GM21447 (cell line): ENCODE data around the gene TOR1B.

Experiments
- ATAC-seq: cut with Tn5 transposase; IDR thresholded peaks from one replicate; pipeline ENCODE4 v1.9.1; 2021; ENCODE audit not compliant: unreplicated experiment

Gene TOR1B

DNA sequence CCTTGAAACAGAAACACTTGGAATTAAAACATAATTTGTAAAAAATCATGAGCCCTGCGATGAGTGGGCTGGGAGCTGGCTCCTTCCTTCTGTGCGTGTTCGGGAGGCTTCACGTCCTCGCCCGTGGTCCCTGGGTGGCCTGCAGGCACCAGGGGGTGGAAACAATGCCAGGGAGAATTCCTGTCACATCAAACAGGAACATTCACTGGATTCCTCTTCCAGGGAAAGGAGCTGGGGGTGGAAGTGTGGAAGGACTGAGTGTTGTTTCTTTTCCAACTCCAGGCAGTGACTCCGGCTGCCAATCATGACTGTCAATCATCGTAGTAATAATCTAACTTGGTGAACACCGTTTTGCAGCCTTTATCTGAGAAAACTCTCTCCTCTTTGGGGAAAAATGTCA, 10.7 kb downstream of the TOR1B start:
- ATAC-seq: no peak

- no peak for ATAC-seq
These were observed 11.6 kb downstream of the TOR1B start for GRCh38 chr9:129814432-129815223.

DNA sequence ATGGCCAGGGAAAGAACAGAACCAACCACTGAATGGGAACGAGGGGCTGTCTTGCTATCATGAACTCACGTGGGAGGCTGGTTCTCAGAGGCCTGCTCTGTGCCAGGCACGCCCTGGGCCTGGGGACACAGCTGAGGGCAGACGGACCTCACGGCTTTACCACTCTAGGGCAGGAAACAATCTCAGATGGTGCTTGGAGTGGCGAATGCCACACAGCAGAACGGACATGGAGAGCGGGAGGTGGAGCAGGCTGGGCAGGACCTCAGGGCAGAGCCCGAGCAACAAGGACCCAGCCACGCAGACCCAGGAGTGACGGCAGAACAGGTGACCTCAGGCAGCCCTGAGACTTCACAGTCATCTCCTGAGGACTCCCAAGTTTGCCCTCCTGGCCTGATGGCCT, 12.3 kb downstream of the TOR1B start:
- ATAC-seq: no peak

DNA sequence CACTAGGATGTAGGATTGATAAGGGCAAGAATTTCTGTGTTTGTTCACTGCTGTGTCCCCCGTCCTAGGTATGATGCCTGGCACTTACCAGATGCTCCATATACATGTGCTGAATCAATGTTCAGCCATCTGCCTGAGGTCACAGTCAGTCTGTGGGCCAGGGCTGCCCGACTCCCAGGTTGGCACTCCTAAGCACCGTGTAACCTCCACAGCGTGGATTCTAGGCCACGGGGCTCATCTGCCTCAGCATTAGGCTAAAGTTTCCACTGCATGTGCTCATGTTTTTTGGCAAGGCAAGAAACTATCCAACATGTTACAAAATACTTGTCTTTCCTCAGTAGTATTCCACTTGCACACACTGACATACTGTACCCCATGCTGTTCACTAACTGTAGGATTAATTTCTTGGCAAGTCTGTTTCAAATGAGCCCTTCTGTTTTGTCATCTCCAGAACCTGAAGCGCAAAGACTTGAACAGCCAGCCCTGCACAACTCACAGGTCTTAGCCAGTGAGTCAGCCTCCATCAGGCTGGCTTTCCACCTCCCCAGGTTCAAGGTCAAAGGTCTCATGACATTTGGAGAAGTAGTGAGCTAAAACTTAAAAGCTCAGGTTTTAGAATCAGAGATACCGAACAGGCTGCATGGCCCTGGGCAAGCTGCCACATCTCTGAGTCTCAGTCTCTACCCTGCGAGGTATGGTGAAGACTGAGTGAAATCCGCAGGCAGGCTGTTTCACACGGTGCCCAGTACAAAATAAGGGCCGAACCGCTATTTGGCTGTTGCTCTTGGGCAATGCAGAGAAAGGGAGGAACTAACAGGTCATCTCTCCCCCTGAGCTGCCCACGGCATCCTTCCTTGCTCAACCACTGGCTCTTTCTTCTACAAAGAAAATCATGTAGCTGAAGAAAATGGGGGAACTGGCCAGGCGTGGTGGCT, 13.8 kb downstream of the TOR1B start:
- no peak for ATAC-seq

DNA sequence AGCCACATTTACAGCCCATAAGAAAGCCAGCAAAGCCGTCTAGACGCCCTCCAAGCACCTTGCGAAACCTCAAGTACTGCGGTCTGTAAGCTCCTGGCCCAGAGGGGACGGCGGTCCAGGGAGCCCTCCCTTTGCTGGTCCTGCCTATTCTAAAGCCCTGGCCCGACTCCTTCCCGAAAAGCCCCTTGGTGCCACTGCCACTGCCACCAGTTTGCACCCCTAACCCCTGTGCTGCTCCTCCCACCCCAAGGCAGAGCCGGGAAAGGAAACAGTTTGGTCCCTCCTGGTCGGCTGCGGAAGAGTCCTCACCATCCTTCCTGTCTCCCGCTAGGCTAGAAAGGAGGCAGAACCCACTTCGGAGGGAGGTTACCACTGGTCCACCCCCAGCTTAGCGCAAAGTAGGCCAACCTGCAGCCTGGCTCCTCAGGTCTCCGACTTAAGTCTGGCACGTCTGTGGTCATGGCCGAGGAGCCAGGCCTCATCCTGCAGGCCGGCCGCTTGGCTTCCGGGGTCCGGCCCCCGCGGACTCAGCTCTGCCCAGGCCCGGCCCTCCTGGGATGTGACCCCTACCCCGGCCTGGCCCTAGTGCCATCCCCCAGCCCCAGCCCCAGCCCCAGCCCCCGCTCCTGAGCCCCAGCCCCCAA, 20.0 kb downstream of the TOR1B start:
- no peak for ATAC-seq

- no peak for ATAC-seq
These were observed 20.6 kb downstream of the TOR1B start for GRCh38 chr9:129823542-129823934.

GRCh38 chr9:129823935-129824601, 21.1 kb downstream of the TOR1B start, which contains the start of gene TOR1A:
Gene TOR1A (minus strand): TSS chr9:129824136. CDS start chr9:129824085, 51 bp downstream.
- ATAC-seq: peak; percentile 91

DNA sequence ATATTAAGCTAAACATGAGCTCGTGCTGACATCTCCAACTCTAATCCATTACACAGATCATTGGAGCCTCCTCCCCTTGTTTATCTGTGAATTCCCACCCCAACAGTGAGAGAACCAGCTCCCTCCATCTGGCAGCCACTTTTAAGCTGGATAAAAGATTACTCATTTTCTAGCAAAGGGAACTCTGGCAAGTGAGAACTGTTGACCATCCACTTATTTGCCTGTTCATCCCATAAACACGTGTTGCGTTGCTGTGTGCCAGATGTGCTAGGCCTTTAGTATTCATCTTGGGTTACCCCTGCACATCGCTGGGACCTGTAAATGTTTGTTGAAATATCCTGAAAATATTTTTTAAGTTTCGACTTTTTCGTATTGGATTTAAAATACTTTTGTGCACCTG, 23.4 kb downstream of the TOR1B start:
- no peak for ATAC-seq

DNA sequence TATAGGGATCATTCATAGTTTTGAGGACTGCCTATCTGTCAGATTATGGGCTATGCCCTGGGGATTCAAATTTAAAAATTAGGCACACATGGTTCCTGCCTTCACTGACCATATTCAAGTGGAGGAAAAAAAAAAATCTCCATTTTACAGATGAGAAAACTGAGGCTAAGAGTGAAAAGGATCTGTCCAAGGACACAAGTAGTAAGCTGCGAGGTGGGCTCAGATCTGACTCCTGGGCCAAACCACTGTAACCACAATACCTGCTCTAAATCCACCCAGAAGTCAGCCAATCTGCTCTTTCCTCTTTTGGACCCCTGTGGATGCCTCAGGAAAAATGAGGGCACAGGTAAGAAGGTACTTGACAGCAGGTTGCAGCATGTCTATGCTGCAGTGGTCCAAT, 23.8 kb downstream of the TOR1B start:
- ATAC-seq: no peak

DNA sequence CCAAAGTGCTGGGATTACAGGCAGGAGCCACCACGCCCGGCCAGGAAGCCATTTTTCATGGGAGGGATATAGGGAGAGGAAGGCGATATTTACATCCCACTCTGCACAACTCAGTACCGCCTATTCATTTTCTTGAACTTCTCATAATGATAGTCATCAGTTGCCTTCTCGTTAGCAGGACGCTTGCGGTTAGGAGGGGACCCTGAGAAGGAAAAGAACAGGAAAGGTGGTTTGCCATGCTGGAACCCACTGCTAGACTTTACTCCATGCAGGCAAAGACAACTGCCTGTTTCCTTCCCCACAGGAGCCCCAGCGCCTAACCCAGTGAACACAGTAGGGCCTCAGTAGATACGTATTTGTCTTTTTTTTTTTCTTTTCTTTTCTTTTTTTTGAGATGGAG, 25.1 kb downstream of the TOR1B start:
- no peak for ATAC-seq

- no peak for ATAC-seq
These were observed 26.0 kb downstream of the TOR1B start for GRCh38 chr9:129828969-129829368.

DNA sequence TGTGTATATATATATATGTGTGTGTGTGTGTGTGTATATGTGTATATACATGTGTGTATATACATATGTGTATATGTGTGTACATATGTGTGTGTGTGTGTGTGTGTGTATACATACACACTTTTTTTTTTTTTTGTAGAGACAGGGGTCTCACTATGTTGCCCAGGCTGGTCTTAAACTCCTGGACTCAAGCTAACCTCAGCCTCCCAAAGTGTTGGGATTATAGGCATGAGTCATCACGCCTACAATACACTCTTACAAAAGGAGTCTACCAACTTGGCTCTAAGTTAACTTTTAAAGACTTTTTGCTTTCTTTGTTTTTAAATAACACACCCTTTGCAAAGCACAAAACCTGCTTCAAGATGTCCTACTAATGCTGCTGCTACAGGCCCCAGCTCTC, 30.0 kb downstream of the TOR1B start:
- no peak for ATAC-seq

- ATAC-seq: peak; percentile 22
These were observed 31.6 kb downstream of the TOR1B start for GRCh38 chr9:129834489-129835127.

DNA sequence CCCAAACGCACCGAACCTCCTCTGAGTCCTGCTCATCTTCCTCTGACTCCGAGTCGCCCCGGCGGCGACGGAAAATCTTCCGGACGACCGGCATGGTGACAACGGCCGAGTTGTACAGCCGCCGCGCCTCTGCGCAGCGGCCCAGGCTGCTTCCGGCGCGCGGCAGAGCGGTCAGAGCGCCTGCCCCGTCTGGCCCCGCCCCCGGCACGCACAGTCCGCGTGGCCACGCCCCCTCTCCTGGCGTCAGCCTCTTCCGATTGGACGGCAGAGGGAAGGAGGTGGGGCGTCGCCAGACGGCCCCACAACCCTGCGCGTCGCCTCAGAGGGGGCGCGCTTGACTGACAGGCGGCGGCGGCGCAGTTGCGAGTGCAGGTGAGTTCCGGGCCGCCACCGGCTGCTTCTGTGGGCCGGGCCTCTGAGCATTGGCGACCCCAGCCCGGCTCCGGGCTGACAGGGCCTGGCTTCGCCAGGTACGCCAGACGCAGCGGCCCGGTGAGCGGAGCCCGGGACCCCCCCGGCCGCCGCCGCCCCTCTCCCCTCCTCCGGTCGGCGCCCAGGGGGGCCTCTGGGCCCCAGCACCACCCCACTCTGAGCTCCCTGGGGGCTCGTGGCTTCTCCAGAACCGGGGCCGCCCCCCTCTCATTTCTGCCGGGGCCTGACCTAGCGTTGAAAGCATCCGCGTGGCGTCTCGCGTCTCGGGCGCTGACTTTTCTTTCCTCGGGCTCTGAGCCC, 32.3 kb downstream of the TOR1B start, which contains the start of the genes C9orf78 and USP20:
Gene C9orf78 (minus strand): TSS at position 148 of the 732 bp plus-strand sequence. CDS start 54 bp downstream, at position 94.
Gene USP20 (plus strand): TSS at position 331 of the 732 bp plus-strand sequence. CDS start 17,098 bp downstream, outside the sequence.
- ATAC-seq: peak; percentile 92

- ATAC-seq: no peak
These were observed 32.9 kb downstream of the TOR1B start for GRCh38 chr9:129835860-129836223.

DNA sequence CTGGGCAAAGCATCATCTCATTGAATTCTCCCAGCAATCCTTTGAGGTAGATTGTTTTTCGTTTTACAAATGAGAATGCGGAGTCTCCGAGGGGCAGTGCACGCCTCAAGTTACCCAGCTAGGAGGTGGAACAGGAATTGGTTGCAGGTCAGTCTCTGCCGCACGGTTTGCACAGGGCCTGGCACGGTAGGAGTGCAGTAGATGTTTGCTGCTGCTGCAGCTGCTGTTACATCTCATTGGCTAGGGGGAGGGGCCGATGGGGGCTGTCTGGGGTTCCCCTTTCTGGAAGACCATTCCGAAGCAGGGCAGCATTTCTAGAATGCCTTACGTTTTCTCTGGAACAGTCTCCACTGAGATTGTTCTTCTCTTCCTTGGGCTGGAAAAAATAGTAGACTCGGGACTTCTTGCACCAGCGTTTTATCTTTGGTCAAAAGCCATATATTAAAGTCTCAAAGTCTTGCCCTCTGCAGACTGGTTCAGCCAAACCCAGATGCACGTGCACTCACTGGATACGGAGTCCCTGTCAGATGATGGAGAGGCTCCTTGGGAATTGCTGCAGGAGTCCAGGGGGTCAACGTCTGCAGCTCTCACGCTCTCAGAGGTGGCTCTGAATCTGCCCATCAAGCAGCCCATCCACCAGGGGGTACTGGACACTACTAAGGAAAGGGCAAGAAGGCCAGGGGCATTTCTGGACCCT, 33.5 kb downstream of the TOR1B start:
- no peak for ATAC-seq

DNA sequence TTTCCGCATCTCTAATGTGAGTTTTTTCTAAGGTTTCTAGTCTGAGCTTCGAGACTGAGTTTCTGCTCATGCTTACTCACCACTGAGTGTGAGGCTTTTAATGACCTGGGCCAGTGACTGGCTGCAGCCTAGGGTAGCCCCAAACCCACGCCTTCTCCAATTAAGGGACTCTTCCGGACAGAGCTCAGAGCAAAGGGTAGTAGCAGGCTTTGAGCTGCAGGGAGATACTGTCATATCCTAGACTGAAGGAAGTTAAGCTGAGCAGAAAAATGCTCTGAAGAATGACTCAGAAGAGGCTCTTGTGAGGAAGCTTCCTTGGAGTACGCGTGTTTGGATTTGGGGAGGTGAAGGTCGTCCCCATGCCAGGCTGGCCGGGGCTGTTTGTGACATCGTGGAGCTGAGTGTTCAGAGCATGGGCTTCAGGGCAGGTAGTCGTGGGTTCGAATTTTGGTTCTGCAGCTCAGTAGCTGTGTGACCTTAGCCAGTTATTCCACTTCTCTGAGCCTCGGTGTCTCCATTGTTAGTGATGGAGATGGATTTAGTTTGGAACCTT, 35.8 kb downstream of the TOR1B start:
- no peak for ATAC-seq

DNA sequence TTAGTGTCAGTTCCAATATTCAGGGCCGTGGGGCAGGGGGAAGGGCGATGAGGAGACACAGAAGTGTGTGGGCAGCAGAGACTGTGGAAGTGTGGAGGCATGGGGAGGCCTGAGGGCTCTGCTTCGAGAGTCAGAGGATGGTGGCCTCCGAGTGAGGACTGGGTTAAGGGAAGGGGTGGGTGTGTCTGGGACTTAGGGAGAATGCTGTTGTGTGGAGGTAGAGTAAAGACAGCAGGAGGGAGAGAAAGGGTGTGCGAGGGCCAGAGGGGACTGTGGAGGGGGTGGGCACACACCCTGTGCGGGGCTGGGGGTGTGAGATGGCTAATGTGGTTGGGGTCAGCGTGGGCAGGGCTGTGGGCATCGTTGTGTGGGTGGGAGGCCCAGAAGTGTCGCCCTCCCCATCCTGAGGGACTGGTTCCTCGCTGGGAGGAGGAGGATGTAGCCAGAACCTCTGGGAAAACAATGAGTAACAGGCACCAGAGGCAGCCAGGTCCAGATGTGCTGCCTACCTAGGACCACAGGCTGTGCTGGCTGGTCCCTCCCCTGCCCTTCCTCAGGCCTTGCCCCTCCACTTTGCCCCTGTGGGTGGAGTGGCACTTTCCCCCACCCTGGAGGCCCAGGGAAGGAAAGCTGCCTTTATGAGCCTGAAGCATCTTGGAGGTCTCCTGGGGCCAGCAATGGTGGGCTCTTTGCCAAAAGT, 36.5 kb downstream of the TOR1B start:
- ATAC-seq: no peak
